DOHH2 (cell line): ENCODE results near the gene NOC4L.

Source experiments
- CTCF ChIP-seq: fragments of 200-600 bp; sonication (generic); IDR thresholded peaks from one replicate; pipeline ENCODE4 v1.5.1; 2014; ENCODE audit warnings: antibody characterized with exemption, mild to moderate bottlenecking, low read depth, low read length; ENCODE audit not compliant: poor library complexity, severe bottlenecking
- EZH2phosphoT487 ChIP-seq: fragments of 200-600 bp; sonication (generic); IDR thresholded peaks from 2 replicates; pipeline ENCODE4 v1.6.1; 2017; ENCODE audit warnings: borderline replicate concordance, mild to moderate bottlenecking, antibody characterized with exemption, low read length, moderate library complexity, mixed read lengths

GRCh38 chr12:132174015-132174838 lies 30.0 kb downstream of the NOC4L start:
- TF ChIP-seq CTCF (no peak), EZH2phosphoT487 (no peak)
